GM19397 (cell line): Measurements from ENCODE around the gene TRH.

Experiments used
- ATAC-seq: cut with Tn5 transposase; IDR thresholded peaks from one replicate; pipeline ENCODE4 v1.9.1; 2021; ENCODE audit warnings: mild to moderate bottlenecking, moderate library complexity; ENCODE audit not compliant: unreplicated experiment

TRH gene, protein sequence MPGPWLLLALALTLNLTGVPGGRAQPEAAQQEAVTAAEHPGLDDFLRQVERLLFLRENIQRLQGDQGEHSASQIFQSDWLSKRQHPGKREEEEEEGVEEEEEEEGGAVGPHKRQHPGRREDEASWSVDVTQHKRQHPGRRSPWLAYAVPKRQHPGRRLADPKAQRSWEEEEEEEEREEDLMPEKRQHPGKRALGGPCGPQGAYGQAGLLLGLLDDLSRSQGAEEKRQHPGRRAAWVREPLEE

GRCh38 chr3:129974564-129974832 is at the start of gene TRH:
TSS of gene TRH (plus strand) at chr3:129974720. CDS start at chr3:129975817, 1,097 bp downstream.
- ATAC-seq = no peak

GRCh38 chr3:129927072-129927471 is 47.4 kb upstream of the TRH start:
- ATAC-seq = no peak

DNA sequence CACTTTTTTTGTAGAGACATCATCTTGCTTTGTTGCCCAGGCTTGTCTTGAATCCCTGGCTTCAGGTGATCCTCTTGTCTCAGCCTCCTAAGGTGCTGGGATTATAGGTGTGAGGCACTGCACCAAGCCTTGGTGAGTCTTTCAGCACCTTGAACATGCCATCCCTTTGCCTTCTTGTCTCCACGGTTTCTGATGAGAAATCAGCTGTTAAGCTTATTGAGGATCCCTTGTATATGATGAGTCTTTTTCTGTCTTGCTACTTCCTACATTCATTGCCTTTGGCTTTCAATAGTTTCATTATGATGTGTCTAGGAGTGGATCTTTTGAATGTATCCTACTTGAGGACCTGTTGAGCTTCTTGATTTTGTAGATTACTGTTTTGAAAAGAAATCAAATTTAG is 45.1 kb upstream of the TRH start:
- no peak for ATAC-seq

GRCh38 chr3:129933471-129933870 is 41.0 kb upstream of the TRH start:
- ATAC-seq = no peak

GRCh38 chr3:129934234-129935123 is 40.0 kb upstream of the TRH start:
- no peak for ATAC-seq

- no peak for ATAC-seq
Observed at GRCh38 chr3:129936757-129937156, 37.8 kb upstream of the TRH start.

DNA sequence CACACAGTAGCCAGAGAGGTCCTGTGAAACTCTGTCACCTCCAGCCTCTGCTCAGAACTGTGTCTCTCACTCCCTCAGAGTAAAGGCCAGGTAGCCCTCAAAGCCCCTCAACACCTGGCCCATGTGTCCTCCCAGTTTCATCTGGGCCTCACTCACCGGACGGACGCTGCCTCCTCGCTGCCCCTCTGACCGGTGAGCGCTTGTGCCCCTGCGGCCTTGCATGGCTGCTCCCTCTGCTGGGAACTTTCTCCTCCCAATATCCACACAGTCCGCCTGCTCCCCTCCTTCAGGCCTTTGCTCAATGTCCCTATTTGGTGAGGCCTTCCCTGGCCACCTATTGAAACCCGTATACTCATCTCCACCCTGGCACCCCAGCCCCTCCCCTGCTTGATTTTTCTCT is 36.8 kb upstream of the TRH start:
- ATAC-seq = no peak

DNA sequence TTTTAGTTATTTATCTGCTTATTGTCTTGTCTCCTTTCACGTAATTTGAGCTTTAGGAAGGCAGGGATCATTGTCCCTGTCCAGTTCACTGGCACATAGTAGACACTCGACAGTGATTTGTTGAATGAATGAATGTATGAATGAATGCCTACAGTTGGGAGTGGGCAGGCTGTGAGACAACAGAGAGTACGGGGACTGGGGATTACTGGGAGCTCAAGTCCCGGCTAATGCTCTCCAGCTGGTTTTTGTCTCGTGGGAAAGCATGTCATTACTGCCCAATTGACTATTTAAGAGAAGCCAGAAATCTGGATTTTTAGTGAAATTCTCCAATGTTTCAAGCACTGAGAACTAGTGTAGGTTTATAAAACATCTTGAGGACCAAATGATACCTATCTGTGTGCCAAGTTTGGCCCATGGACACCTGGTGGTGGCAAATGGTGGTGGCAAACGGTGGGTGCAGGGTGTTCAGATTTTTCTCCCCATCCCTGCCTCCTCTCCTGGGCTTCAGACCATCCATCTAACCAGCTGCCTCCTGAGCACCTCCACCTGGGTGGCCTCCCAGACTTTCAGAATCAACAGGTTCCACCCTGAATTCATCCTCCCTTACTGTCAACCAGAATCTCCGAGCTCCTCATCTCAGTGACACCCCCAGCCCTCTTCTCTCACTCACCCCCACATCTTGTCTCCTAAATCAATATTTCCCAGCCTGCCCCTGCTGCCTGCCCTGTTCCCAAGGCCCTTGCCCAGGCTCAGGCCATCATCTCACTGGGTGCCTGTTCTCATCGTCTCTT is 36.2 kb upstream of the TRH start:
- no peak for ATAC-seq

DNA sequence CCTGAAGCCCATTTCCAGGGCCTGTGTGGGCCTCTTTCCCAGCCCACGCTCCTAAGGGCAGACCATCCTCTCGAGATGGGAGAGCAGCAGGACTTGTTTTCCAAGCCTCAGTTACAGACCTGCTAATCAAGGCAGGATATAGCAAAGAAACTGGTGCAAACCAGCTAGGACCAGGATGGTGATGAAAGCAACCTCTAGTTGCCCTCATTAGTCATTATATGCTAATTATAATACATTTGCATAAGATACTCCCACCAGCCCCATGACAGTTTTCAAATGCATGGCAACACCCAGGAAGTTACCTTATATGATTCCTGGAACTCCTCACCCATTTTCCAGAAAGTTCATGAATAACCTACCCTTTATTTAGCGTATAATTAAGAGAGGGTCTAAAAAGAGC is 34.4 kb upstream of the TRH start:
- ATAC-seq = no peak

DNA sequence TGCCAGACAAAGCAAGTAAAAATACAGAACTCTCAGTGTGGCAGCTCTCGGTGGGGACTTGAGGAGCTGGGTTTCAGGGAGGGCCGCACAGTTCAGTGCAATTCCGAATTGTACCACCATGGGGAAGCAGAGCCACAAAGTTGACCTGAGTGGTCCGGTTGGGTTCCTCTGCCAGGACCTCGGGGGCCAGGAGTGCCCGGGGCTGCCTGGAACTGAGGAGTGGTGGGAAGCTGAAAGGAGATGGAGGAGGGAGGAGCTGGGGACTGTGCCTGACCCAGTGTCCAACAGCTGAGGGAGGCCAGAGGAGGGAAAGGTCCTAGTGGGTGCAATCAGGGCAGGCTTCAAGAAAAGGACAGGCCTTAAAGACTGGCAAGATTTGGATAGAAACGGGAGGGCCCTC is 32.2 kb upstream of the TRH start:
- no peak for ATAC-seq

- ATAC-seq = no peak
Observed at GRCh38 chr3:129943020-129943419, 31.5 kb upstream of the TRH start.

DNA sequence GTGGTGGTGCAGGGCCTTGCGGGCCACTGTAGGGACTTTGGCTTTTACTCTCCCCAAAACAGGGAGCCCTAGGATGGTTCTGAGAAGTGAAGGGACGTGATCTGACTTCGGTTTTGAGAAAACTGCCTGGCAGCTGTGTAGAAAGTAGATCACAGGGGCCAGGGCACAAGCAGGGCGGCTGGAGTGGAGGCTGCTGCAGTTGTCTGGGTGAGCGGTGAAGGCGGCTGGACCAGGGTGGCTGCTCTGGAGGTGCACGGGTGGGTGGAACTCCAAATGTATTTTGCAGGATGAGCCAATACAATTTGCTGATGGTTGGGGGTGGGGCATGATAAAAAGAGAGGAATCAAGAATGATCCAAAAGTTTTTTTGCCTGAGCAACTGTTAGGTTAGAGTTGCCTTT is 29.8 kb upstream of the TRH start:
- ATAC-seq = no peak

- no peak for ATAC-seq
Observed at GRCh38 chr3:129947538-129948240, 26.8 kb upstream of the TRH start.

GRCh38 chr3:129950318-129951046 is 24.0 kb upstream of the TRH start:
- no peak for ATAC-seq

DNA sequence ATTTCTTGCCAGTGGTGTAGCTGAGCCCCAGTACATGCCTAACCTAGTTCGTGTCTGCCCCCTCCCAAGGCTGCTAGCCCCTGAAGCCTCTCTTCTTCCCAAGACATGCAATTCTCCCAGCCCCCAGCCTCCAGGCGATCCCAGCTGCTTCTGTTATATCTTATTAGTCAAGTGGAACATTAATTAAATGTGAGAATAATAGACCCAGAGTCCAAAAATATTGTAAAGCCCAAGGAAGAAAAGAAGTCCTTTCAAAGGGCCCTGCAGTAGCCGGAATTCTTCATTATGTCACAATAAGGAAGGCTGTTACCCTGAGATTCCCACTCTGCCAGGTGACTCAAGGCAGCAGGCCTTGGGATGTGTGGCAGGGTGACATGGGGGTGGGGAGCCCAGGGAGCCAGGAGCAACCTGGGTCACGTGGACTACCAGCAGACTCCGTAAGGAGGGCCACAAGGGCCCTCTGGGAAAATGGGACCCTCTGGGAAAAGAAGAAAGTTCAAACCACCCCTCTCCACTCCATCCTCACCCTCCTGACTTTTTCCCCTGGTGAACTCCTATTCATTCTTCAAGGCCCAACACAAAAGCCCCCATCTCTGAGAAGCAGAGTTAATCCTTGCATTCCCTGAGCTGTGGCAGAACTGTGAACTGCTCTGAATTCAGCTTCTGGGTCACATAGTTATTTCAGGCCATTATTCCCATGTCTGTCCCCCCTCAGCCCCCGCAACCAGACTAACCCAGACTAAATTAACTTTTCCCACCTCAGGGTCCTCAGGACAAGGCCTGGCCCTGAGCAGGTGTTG is 21.8 kb upstream of the TRH start:
- ATAC-seq = no peak

- no peak for ATAC-seq
Observed at GRCh38 chr3:129953621-129954020, 20.9 kb upstream of the TRH start.

- no peak for ATAC-seq
Observed at GRCh38 chr3:129954514-129954913, 20.0 kb upstream of the TRH start.

- no peak for ATAC-seq
Observed at GRCh38 chr3:129956936-129957335, 17.6 kb upstream of the TRH start.

DNA sequence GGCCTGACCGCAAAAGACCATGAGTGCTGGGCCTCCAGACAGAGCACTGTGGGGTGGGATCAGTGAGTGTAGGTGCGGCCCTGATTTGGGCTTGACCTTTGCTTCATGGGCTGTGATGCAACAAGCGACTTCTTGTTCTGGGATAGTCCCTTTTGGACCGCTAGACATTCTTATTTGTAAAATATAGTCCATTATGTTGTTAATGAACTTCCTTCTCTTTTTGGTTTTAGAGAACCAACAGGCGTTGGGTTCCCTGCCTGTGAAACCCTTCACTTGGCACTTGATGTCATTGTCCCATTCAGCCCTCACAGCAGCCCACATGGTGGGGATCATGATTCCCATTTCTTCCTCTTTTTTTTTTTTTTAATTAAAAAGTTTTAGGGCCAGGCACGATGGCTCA is 15.8 kb upstream of the TRH start:
- ATAC-seq = no peak

GRCh38 chr3:129961141-129961541 is 13.4 kb upstream of the TRH start:
- no peak for ATAC-seq
